GM23338 (cell line): ENCODE data around the gene RTEL1. TPM values are rescaled to one million over a fixed set of nuclear protein-coding genes. Genes with fewer than 3 reads are reported as not detected.

Experiments
- ATAC-seq: fragments of 200-7000 bp; cut with Tn5 transposase; 3 replicates; pipeline ENCODE4 v1.9.1; 2020
- DNase-seq: peaks from one replicate; pipeline ENCODE4 v3.0.0-alpha.2; 2015; ENCODE audit warnings: low spot score
- H2AFZ ChIP-seq: fragments of 200-600 bp; sonication (generic); 2 replicates; pipeline ENCODE4 v1.8.0; 2016; ENCODE audit warnings: antibody characterized with exemption, mild to moderate bottlenecking, moderate library complexity
- H3F3A ChIP-seq: fragments of 200-600 bp; sonication (generic); replicated peaks from 2 replicates; pipeline ENCODE4 v1.8.0; 2017; ENCODE audit warnings: antibody characterized with exemption, mixed run types, low read depth
- H3K27ac ChIP-seq: fragments of 200-600 bp; sonication (generic); 2 replicates; pipeline ENCODE4 v1.6.1; 2016; ENCODE audit warnings: low read depth
- H3K27me3 ChIP-seq: fragments of 200-600 bp; sonication (generic); 2 replicates; pipeline ENCODE4 v1.8.0; 2016; ENCODE audit warnings: mild to moderate bottlenecking, mixed run types, moderate library complexity; ENCODE audit not compliant: insufficient read depth
- H3K36me3 ChIP-seq: fragments of 200-600 bp; sonication (generic); 2 replicates; pipeline ENCODE4 v1.8.0; 2016; ENCODE audit warnings: mild to moderate bottlenecking; ENCODE audit not compliant: insufficient read depth
- H3K4me1 ChIP-seq: fragments of 200-600 bp; sonication (generic); 2 replicates; pipeline ENCODE4 v1.8.0; 2016; ENCODE audit warnings: mild to moderate bottlenecking, moderate library complexity; ENCODE audit not compliant: insufficient read depth
- H3K4me2 ChIP-seq: fragments of 200-600 bp; sonication (generic); 2 replicates; pipeline ENCODE4 v1.7.1; 2017; ENCODE audit warnings: mixed run types
- H3K4me3 ChIP-seq: fragments of 200-600 bp; sonication (generic); 2 replicates; pipeline ENCODE4 v1.6.1; 2016; ENCODE audit warnings: mixed run types
- H3K79me2 ChIP-seq: fragments of 200-600 bp; sonication (generic); replicated peaks from 2 replicates; pipeline ENCODE4 v1.8.0; 2017; ENCODE audit warnings: mild to moderate bottlenecking; ENCODE audit not compliant: insufficient read depth
- H3K9me2 ChIP-seq: fragments of 200-600 bp; sonication (generic); 2 replicates; pipeline ENCODE4 v1.8.0; 2017; ENCODE audit not compliant: insufficient read depth
- H4K20me1 ChIP-seq: fragments of 200-600 bp; sonication (generic); replicated peaks from 2 replicates; pipeline ENCODE4 v1.8.0; 2017; ENCODE audit warnings: mild to moderate bottlenecking; ENCODE audit not compliant: insufficient read depth
- H3K27ac Mint-ChIP-seq: 2 replicates; pipeline ENCODE4 v1.8.0; 2020; ENCODE audit warnings: inconsistent platforms, mild to moderate bottlenecking, moderate library complexity, mixed read lengths
- H3K27me3 Mint-ChIP-seq: 3 replicates; pipeline ENCODE4 v1.8.0; 2022; ENCODE audit warnings: low read depth, mild to moderate bottlenecking, moderate library complexity, mixed read lengths, inconsistent platforms; ENCODE audit not compliant: insufficient read depth, poor library complexity
- H3K36me3 Mint-ChIP-seq: 3 replicates; pipeline ENCODE4 v1.8.0; 2021; ENCODE audit warnings: low read depth, mild to moderate bottlenecking, inconsistent platforms, moderate library complexity, mixed read lengths
- H3K4me1 Mint-ChIP-seq: 3 replicates; pipeline ENCODE4 v1.8.0; 2020; ENCODE audit warnings: mild to moderate bottlenecking, inconsistent platforms, mixed read lengths
- H3K4me3 Mint-ChIP-seq: 3 replicates; pipeline ENCODE4 v1.8.0; 2021; ENCODE audit warnings: moderate library complexity, mild to moderate bottlenecking, inconsistent platforms, mixed read lengths
- H3K9me3 Mint-ChIP-seq: 3 replicates; pipeline ENCODE4 v1.8.0; 2020; ENCODE audit warnings: moderate library complexity, mild to moderate bottlenecking, inconsistent platforms, mixed read lengths
- CTCF ChIP-seq, 2 experiments: fragments of 200-600 bp in 1 of 2; sonication (generic) in 1 of 2; conservative IDR thresholded peaks; 2 replicates each; pipeline versions ENCODE4 v1.5.1 to v1.6.1; 2016 to 2017; ENCODE audit warnings: antibody characterized with exemption in 2 of 2, low read depth in 2 of 2, mild to moderate bottlenecking in 2 of 2, moderate library complexity in 1 of 2
- EZH2 ChIP-seq: fragments of 200-600 bp; sonication (generic); IDR thresholded peaks from one replicate; pipeline ENCODE4 v1.8.0; 2017; ENCODE audit warnings: antibody characterized with exemption, mild to moderate bottlenecking, low read depth; ENCODE audit not compliant: unreplicated experiment
- EZH2phosphoT487 ChIP-seq: fragments of 200-600 bp; sonication (generic); IDR thresholded peaks from one replicate; pipeline ENCODE4 v1.8.1; 2018; ENCODE audit warnings: antibody characterized with exemption; ENCODE audit not compliant: unreplicated experiment
- NANOG ChIP-seq: IDR thresholded peaks from 2 replicates; pipeline ENCODE4 v1.6.1; 2016; ENCODE audit warnings: antibody characterized with exemption, borderline replicate concordance
- POLR2AphosphoS5 ChIP-seq: IDR thresholded peaks from 2 replicates; pipeline ENCODE4 v1.6.1; 2016; ENCODE audit warnings: antibody characterized with exemption, low read depth
- REST ChIP-seq: IDR thresholded peaks from one replicate; pipeline ENCODE4 v1.6.1; 2018; ENCODE audit warnings: antibody characterized with exemption; ENCODE audit not compliant: unreplicated experiment
- STAT1 ChIP-seq: IDR thresholded peaks from one replicate; pipeline ENCODE4 v1.6.1; 2016; ENCODE audit warnings: antibody characterized with exemption; ENCODE audit not compliant: unreplicated experiment
- ZNF331 ChIP-seq: fragments of 250-450 bp; sonication (Bioruptor Pico); IDR thresholded peaks from 2 replicates; pipeline ENCODE4 v1.5.0; 2020; ENCODE audit warnings: low read depth, mild to moderate bottlenecking, moderate library complexity
- polyA plus RNA-seq: library from polyadenylated mRNA; unstranded; fragments of >200 nt; fragmentation: Nextera tagmentation; extraction: Ambion mirVana; gene quantifications from 2 replicates; pipeline ENCODE4 v1.2.1, GENCODE V29; 2016
- total RNA-seq: library from RNA; depleted of rRNA; stranded (reverse); fragments of >200 nt; shearing (Covaris generic); gene quantifications from 2 replicates; pipeline ENCODE4 v1.2.3, GENCODE V29; 2014

RTEL1 gene
- total and polyA plus RNA-seq, 2 experiments from 2014 or later: 14.2 to 34.5 TPM

GRCh38 chr20:63702036-63702665 is 44.0 kb downstream of the RTEL1 start:
- Histone ChIP-seq H3K4me3 (no peak overlapping the region), H3K27me3 (no peaks in the 10 kb centered on the region), H3K4me2 (no peak overlapping the region), H3F3A (peaks cover 9% of the 10 kb centered on the region; the same call in 1 of the 2 replicates), H3K27ac (no peak overlapping the region), H2AFZ (no peak overlapping the region), H3K36me3 (no peaks in the 10 kb centered on the region), H3K4me1 (no peaks in the 10 kb centered on the region; the same call in 1 of the 2 replicates), H3K9me2 (no peaks in the 10 kb centered on the region), H4K20me1 (peaks cover 11% of the 10 kb centered on the region), H3K79me2 (peaks cover 8% of the 10 kb centered on the region)
- ATAC-seq: no peak
- H3K9me3 Mint-ChIP-seq: no peaks in the 10 kb centered on the region
- H3K4me1 Mint-ChIP-seq: peaks cover 8% of the 10 kb centered on the region
- DNase-seq: no peak
- H3K4me3 Mint-ChIP-seq: no peak overlapping the region
- peaks cover 15% of the 10 kb centered on the region for H3K27me3 Mint-ChIP-seq
- peaks cover 15% of the 10 kb centered on the region for H3K36me3 Mint-ChIP-seq
- no peak overlapping the region; the same call in 1 of the 2 replicates for H3K27ac Mint-ChIP-seq
- no peak for TF ChIP-seq POLR2AphosphoS5

GRCh38 chr20:63702751-63703470 is 44.8 kb downstream of the RTEL1 start:
- no peak overlapping the region for H2AFZ ChIP-seq
- Mint-ChIP-seq H3K36me3 (peaks cover 15% of the 10 kb centered on the region), H3K4me3 (no peak overlapping the region), H3K4me1 (peaks cover 5% of the 10 kb centered on the region), H3K27ac (no peak overlapping the region), H3K9me3 (no peaks in the 10 kb centered on the region), H3K27me3 (peaks cover 10% of the 10 kb centered on the region)
- H3K36me3 ChIP-seq: no peaks in the 10 kb centered on the region
- DNase-seq: no peak
- TF ChIP-seq REST (no peak), POLR2AphosphoS5 (0 out of 2 replicates have a peak, but pooled peaks have one; percentile 24)
- H3K4me1 ChIP-seq: no peaks in the 10 kb centered on the region; the same call in 1 of the 2 replicates
- H4K20me1 ChIP-seq: peaks cover 11% of the 10 kb centered on the region
- H3K27ac ChIP-seq: no peak overlapping the region
- no peak overlapping the region for H3K4me2 ChIP-seq
- ATAC-seq: no peak
- no peaks in the 10 kb centered on the region for H3K27me3 ChIP-seq
- H3K4me3 ChIP-seq: no peak overlapping the region
- peaks cover 6% of the 10 kb centered on the region; the same call in 1 of the 2 replicates for H3F3A ChIP-seq
- peaks cover 8% of the 10 kb centered on the region for H3K79me2 ChIP-seq
- H3K9me2 ChIP-seq: no peaks in the 10 kb centered on the region

- DNase-seq: no peak
- H3K4me3 Mint-ChIP-seq: no peak overlapping the region
- TF ChIP-seq POLR2AphosphoS5: no peak
- no peak for TF ChIP-seq ZNF331 (CRISPR knock-in tag)
- no peak for TF ChIP-seq NANOG
- no peak for TF ChIP-seq EZH2
- no peak for TF ChIP-seq EZH2phosphoT487
- TF ChIP-seq STAT1: no peak
- TF ChIP-seq CTCF (conservative IDR thresholded peaks at IDR 0.05; ENCODE audit: low read depth in 2 of 2): no peak
Measured at GRCh38 chr20:63703471-63703975, 45.4 kb downstream of the RTEL1 start.

More at GRCh38 chr20:63703471-63703975, 45.4 kb downstream of the RTEL1 start:
- H3K36me3 ChIP-seq: no peaks in the 10 kb centered on the region
- no peaks in the 10 kb centered on the region for H3K9me2 ChIP-seq
- no peak overlapping the region for H3K4me2 ChIP-seq
- no peaks in the 10 kb centered on the region for H3K27me3 ChIP-seq
- Mint-ChIP-seq H3K36me3 (peaks cover 15% of the 10 kb centered on the region), H3K27me3 (peaks cover 11% of the 10 kb centered on the region), H3K4me1 (peaks cover 6% of the 10 kb centered on the region), H3K9me3 (no peaks in the 10 kb centered on the region), H3K27ac (no peak overlapping the region)
- no peak overlapping the region for H2AFZ ChIP-seq
- H3K79me2 ChIP-seq: peaks cover 10% of the 10 kb centered on the region
- no peak overlapping the region for H3K4me3 ChIP-seq
- no peak overlapping the region for H3K27ac ChIP-seq
- no peak for ATAC-seq
- peaks cover 11% of the 10 kb centered on the region for H4K20me1 ChIP-seq
- peaks cover 8% of the 10 kb centered on the region; the same call in 1 of the 2 replicates for H3F3A ChIP-seq
- H3K4me1 ChIP-seq: no peaks in the 10 kb centered on the region; the same call in 1 of the 2 replicates
